DMS53 (cell line): ENCODE measurements around the gene ZNF610.
A peak's percentile ranks its signal among the peaks of the same experiment; 100 is the strongest.

Experiments
- DNase-seq: peaks from one replicate; lab custom pipeline; 2025; lab: John Stamatoyannopoulos, UW

Gene ZNF610

GRCh38 chr19:52398081-52398441 is 62.0 kb downstream of the ZNF610 start:
- peak; percentile 55 for DNase-seq

DNA sequence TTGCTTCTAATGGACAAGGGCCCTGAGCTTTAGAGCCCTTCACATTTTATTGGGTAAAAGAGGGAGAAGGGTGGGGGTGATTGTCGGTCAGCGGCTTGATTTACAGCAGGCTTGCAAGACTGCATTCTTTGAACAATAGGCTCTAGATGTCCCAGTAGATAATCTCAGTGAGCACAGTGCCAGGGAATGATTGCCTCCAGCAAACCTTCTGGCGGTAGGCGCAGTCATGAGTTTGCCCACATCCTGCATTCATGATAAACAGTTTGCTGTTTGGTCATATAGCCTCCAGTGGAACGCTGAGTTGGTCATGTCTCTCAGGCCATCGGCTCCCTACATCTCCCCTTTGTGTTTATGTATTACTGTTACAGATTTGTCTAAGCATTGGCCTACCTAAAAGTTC is 74.2 kb downstream of the ZNF610 start:
- no peak for DNase-seq

DNA sequence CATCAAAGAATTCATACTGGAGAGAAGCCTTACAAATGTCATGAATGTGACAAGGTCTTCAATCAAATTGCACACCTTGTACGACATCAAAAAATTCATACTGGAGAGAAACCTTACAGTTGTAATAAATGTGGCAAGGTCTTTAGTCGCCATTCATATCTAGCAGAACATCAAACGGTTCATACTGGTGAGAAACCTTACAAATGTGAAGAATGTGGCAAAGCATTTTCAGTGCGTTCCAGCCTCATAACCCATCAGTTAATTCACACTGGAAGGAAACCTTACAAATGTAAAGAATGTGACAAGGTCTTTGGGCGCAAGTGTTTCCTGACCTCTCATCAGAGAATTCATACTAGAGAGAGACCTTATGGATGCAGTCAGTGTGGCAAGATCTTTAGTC is 79.7 kb downstream of the ZNF610 start:
- DNase-seq = no peak
